ENCODE results near the gene AOX1.

DNA sequence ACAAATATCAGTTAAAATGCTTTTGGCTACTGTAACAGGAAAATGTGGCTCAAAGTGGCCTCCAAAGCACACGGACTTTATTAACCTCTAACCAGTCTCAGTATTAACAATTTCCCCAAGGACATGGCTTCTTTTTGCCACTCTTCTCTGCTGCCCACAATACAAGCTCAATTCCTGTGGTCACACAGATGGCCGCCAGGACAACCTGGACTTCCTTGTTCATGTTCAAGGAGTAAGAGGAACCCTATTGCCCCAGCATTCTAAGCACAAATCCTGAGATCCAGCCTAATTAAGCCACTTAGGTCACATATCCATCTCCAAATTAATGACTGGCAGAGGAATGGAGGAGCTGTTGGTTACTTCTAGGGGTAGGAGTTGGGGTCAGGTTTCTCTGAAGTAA lies 38.2 kb downstream of the AOX1 start:
- TF ChIP-seq, protein P1, sequence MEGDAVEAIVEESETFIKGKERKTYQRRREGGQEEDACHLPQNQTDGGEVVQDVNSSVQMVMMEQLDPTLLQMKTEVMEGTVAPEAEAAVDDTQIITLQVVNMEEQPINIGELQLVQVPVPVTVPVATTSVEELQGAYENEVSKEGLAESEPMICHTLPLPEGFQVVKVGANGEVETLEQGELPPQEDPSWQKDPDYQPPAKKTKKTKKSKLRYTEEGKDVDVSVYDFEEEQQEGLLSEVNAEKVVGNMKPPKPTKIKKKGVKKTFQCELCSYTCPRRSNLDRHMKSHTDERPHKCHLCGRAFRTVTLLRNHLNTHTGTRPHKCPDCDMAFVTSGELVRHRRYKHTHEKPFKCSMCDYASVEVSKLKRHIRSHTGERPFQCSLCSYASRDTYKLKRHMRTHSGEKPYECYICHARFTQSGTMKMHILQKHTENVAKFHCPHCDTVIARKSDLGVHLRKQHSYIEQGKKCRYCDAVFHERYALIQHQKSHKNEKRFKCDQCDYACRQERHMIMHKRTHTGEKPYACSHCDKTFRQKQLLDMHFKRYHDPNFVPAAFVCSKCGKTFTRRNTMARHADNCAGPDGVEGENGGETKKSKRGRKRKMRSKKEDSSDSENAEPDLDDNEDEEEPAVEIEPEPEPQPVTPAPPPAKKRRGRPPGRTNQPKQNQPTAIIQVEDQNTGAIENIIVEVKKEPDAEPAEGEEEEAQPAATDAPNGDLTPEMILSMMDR (IDR thresholded peaks at IDR 0.05): no peak
- TF ChIP-seq POLR2AphosphoS5 (IDR thresholded peaks at IDR 0.05; ENCODE audit: low read depth, low read length): no peak
- TF ChIP-seq RAD21 (IDR thresholded peaks at IDR 0.05; ENCODE audit: low read length): no peak
- TF ChIP-seq TEAD4 (IDR thresholded peaks at IDR 0.05; ENCODE audit: borderline replicate concordance, insufficient read depth): no peak
- TF ChIP-seq GABPA (IDR thresholded peaks at IDR 0.05; ENCODE audit: low read depth): no peak
- no peak for TF ChIP-seq RXRA (IDR thresholded peaks at IDR 0.05; ENCODE audit: borderline replicate concordance, low read depth)
- TF ChIP-seq EP300 (IDR thresholded peaks at IDR 0.05; ENCODE audit: borderline replicate concordance in 1 of 2, low read depth in 1 of 2, low read length in 1 of 2): no peak
